Activated CD4-positive, CD25-positive, alpha-beta regulatory T cell treated with anti-CD3 and anti-CD28 coated beads, Interleukin-2, amount 50 U/mL, for 16 hours (primary cell): ENCODE results near the gene ADAMTS12.
"Not testable (repeated sequence)": the region's sequence is repeated elsewhere in the genome, so short reads cannot be mapped to it uniquely, and the experiment has no call there.

ENCODE experiments used
- DNase-seq: peaks from one replicate; pipeline ENCODE4 v3.0.0-alpha.2; 2020; ENCODE audit warnings: low read depth, low spot score

Gene ADAMTS12

GRCh38 chr5:33592245-33592644, 299.5 kb downstream of the ADAMTS12 start:
- DNase-seq: no peak

GRCh38 chr5:33588654-33589372, 303.0 kb downstream of the ADAMTS12 start:
- no peak for DNase-seq

- no peak for DNase-seq
Observed at GRCh38 chr5:33583332-33583731, 308.5 kb downstream of the ADAMTS12 start.

GRCh38 chr5:33582417-33582816, 309.4 kb downstream of the ADAMTS12 start:
- no peak for DNase-seq

- DNase-seq: no peak
Observed at GRCh38 chr5:33579789-33580188, 312.0 kb downstream of the ADAMTS12 start.

- no peak for DNase-seq
Observed at GRCh38 chr5:33579152-33579551, 312.6 kb downstream of the ADAMTS12 start.

GRCh38 chr5:33576726-33577590, 314.8 kb downstream of the ADAMTS12 start:
- no peak for DNase-seq

- no peak for DNase-seq
Observed at GRCh38 chr5:33565324-33565723, 326.5 kb downstream of the ADAMTS12 start.

GRCh38 chr5:33563983-33564908, 327.5 kb downstream of the ADAMTS12 start:
- no peak for DNase-seq

- DNase-seq: no peak
Observed at GRCh38 chr5:33563530-33563929, 328.3 kb downstream of the ADAMTS12 start.

GRCh38 chr5:33558489-33558888, 333.3 kb downstream of the ADAMTS12 start:
- no peak for DNase-seq

- DNase-seq: no peak
Observed at GRCh38 chr5:33557605-33558004, 334.2 kb downstream of the ADAMTS12 start.

GRCh38 chr5:33556330-33557328, 335.2 kb downstream of the ADAMTS12 start:
- no peak for DNase-seq

GRCh38 chr5:33549982-33550567, 341.7 kb downstream of the ADAMTS12 start:
- no peak for DNase-seq

- DNase-seq: not testable (repeated sequence)
Observed at GRCh38 chr5:33539790-33540189, 352.0 kb downstream of the ADAMTS12 start.

- DNase-seq: no peak
Observed at GRCh38 chr5:33539212-33539611, 352.6 kb downstream of the ADAMTS12 start.

GRCh38 chr5:33538201-33538600, 353.6 kb downstream of the ADAMTS12 start:
- no peak for DNase-seq

GRCh38 chr5:33537240-33537639, 354.6 kb downstream of the ADAMTS12 start:
- DNase-seq: no peak

- no peak for DNase-seq
Observed at GRCh38 chr5:33536802-33537201, 355.0 kb downstream of the ADAMTS12 start.

GRCh38 chr5:33531824-33532223, 360.0 kb downstream of the ADAMTS12 start:
- DNase-seq: no peak
